Spleen (tissue), 7 donors: Measurements from ENCODE around the gene SLC24A3.

Experiments
- POLR2A ChIP-seq, 3 donors: fragments of 450-650 bp; IDR thresholded peaks; one replicate each; pipeline ENCODE4 v1.5.1; 2017; ENCODE audit warnings: antibody characterized with exemption in 3 of 3, mild to moderate bottlenecking in 1 of 3
- TF ChIP-seq, protein P1 (sequence below), 11 experiments: fragments of 200-600 bp in 7 of 11; fragments of 450-650 bp in 4 of 11; sonication (generic) in 4 of 11; IDR thresholded peaks in 8 of 11; conservative IDR thresholded peaks in 3 of 11; 1 replicate in 7 of 11; 2 replicates in 4 of 11; pipeline versions ENCODE4 v1.4.0 to v1.8.0; 2016 to 2021; ENCODE audit warnings: antibody characterized with exemption in 11 of 11, inconsistent platforms in 4 of 11, mild to moderate bottlenecking in 1 of 11
- donor health status: DM: no; HTN: no; CAD: no; lungs with moderate emphysema.
- donor health status: DM: no; HTN: no; CAD: no.
- donor health status: DM: no; HTN: no; CAD: no.

DNA sequence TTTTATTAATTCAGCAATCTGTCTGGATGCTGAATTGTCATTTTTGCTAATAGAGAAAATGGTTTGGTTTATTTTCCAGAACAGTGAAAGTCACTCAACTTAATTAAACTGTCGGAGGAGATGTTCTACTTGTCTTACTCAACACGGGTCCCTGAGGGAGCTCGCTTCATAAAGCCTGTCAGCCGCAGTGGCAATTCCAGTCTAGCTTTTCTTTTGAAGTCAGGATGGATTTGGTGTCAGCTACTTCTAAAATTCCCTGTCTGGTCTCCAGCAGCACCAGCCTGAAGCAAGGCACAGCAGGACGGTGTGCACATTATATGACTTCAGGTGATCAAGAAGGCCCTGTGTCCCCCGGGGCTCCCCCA, 261.5 kb downstream of the SLC24A3 start:
- TF ChIP-seq, protein P1, sequence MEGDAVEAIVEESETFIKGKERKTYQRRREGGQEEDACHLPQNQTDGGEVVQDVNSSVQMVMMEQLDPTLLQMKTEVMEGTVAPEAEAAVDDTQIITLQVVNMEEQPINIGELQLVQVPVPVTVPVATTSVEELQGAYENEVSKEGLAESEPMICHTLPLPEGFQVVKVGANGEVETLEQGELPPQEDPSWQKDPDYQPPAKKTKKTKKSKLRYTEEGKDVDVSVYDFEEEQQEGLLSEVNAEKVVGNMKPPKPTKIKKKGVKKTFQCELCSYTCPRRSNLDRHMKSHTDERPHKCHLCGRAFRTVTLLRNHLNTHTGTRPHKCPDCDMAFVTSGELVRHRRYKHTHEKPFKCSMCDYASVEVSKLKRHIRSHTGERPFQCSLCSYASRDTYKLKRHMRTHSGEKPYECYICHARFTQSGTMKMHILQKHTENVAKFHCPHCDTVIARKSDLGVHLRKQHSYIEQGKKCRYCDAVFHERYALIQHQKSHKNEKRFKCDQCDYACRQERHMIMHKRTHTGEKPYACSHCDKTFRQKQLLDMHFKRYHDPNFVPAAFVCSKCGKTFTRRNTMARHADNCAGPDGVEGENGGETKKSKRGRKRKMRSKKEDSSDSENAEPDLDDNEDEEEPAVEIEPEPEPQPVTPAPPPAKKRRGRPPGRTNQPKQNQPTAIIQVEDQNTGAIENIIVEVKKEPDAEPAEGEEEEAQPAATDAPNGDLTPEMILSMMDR (IDR thresholded peaks at IDR 0.05 in 8 of 11, conservative IDR thresholded peaks at IDR 0.05 in 3 of 11): no peak
- no peak for TF ChIP-seq POLR2A (IDR thresholded peaks at IDR 0.05)
